Measurements from ENCODE around the gene GATA5. TPM values are rescaled to one million over a fixed set of nuclear protein-coding genes. Genes with fewer than 3 reads are reported as not detected.

The GATA5 gene
- total RNA-seq, 1 experiment from 2014 or later, result 0.18 TPM

GRCh38 chr20:62489932-62490263 is 14.1 kb upstream of the GATA5 start:
- intact Hi-C loops (cut with micrococcal nuclease), result loop anchor here (5.0 kb wide), 1 partner anchor 78 kb away; no protein-coding TSS in a partner anchor
- H2AFZ ChIP-seq (ENCODE audit: low read length), result no peak overlapping the region
- H3K27ac ChIP-seq (ENCODE audit: low read length), result no peak overlapping the region
- no peaks in the 10 kb centered on the region for H4K20me1 ChIP-seq (ENCODE audit: low read length)
- H3K4me1 ChIP-seq (ENCODE audit: insufficient read depth, low read length), result peaks cover 21% of the 10 kb centered on the region
- ChIA-PET POLR2A (ENCODE audit: unreplicated experiment) (no interaction called here), CTCF (no interaction called here)
- H3K9me2 ChIP-seq (replicated peaks; ENCODE audit: low read length), result no peaks in the 10 kb centered on the region
- no peaks in the 10 kb centered on the region for H3K36me3 ChIP-seq (ENCODE audit: low read depth, low read length)
- no TSS peak for BruUV-seq (replicated peaks)
- H3K9me3 ChIP-seq (ENCODE audit: low read length), result no peaks in the 10 kb centered on the region
- DNase-seq (no peak), ATAC-seq (no peak)
- H3F3A ChIP-seq (ENCODE audit: low read length, unreplicated experiment), result no peaks in the 10 kb centered on the region
- H3K4me3 ChIP-seq (ENCODE audit: low read length), result no peak overlapping the region
- peak overlapping the region; percentile 56 for H3K4me2 ChIP-seq (ENCODE audit: low read length)
- H3K79me2 ChIP-seq (ENCODE audit: low read length), result no peaks in the 10 kb centered on the region
- no peak overlapping the region for H3K9ac ChIP-seq (ENCODE audit: low read length)
- TF ChIP-seq, protein P1, sequence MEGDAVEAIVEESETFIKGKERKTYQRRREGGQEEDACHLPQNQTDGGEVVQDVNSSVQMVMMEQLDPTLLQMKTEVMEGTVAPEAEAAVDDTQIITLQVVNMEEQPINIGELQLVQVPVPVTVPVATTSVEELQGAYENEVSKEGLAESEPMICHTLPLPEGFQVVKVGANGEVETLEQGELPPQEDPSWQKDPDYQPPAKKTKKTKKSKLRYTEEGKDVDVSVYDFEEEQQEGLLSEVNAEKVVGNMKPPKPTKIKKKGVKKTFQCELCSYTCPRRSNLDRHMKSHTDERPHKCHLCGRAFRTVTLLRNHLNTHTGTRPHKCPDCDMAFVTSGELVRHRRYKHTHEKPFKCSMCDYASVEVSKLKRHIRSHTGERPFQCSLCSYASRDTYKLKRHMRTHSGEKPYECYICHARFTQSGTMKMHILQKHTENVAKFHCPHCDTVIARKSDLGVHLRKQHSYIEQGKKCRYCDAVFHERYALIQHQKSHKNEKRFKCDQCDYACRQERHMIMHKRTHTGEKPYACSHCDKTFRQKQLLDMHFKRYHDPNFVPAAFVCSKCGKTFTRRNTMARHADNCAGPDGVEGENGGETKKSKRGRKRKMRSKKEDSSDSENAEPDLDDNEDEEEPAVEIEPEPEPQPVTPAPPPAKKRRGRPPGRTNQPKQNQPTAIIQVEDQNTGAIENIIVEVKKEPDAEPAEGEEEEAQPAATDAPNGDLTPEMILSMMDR (conservative IDR thresholded peaks at IDR 0.05; ENCODE audit: low read depth, low read length), result no peak
- TF ChIP-seq EZH2phosphoT487 (IDR thresholded peaks at IDR 0.05; ENCODE audit: borderline replicate concordance, low read length), result no peak
- no peak for TF ChIP-seq EZH2 (IDR thresholded peaks at IDR 0.05; ENCODE audit: low read length, unreplicated experiment)
- H3K27me3 ChIP-seq (ENCODE audit: low read length), result no peaks in the 10 kb centered on the region

- H3K9me3 ChIP-seq (ENCODE audit: low read length), result no peaks in the 10 kb centered on the region
- ChIA-PET CTCF (no interaction called here), POLR2A (ENCODE audit: unreplicated experiment) (no interaction called here)
- H3K27ac ChIP-seq (ENCODE audit: low read length), result peak overlapping the region; percentile 31; the same call in 1 of the 2 replicates
- ATAC-seq, result peak; percentile 94
- no peaks in the 10 kb centered on the region for H3K9me2 ChIP-seq (replicated peaks; ENCODE audit: low read length)
- H4K20me1 ChIP-seq (ENCODE audit: low read length), result no peaks in the 10 kb centered on the region
- no TSS peak for BruUV-seq (replicated peaks)
- TF ChIP-seq EZH2phosphoT487 (IDR thresholded peaks at IDR 0.05; ENCODE audit: borderline replicate concordance, low read length) (no peak), EZH2 (IDR thresholded peaks at IDR 0.05; ENCODE audit: low read length, unreplicated experiment) (no peak)
- TF ChIP-seq, protein P1 (conservative IDR thresholded peaks at IDR 0.05; ENCODE audit: low read depth, low read length), result no peak
- H3K4me1 ChIP-seq (ENCODE audit: insufficient read depth, low read length), result peaks cover 21% of the 10 kb centered on the region
- no peak overlapping the region for H3K9ac ChIP-seq (ENCODE audit: low read length)
- H3F3A ChIP-seq (ENCODE audit: low read length, unreplicated experiment), result no peaks in the 10 kb centered on the region
- H3K27me3 ChIP-seq (ENCODE audit: low read length), result no peaks in the 10 kb centered on the region
- intact Hi-C loops (cut with micrococcal nuclease), result loop anchor here (5.0 kb wide), 1 partner anchor 77 kb away; no protein-coding TSS in a partner anchor
- no peak overlapping the region for H2AFZ ChIP-seq (ENCODE audit: low read length)
- no peaks in the 10 kb centered on the region for H3K36me3 ChIP-seq (ENCODE audit: low read depth, low read length)
- no peak overlapping the region; the same call in 1 of the 2 replicates for H3K4me3 ChIP-seq (ENCODE audit: low read length)
- DNase-seq, result peak; percentile 77
- H3K79me2 ChIP-seq (ENCODE audit: low read length), result no peaks in the 10 kb centered on the region
- peak overlapping the region; percentile 56 for H3K4me2 ChIP-seq (ENCODE audit: low read length)
Measured at GRCh38 chr20:62489186-62489931, 13.6 kb upstream of the GATA5 start.

GRCh38 chr20:62488470-62488869 is 12.7 kb upstream of the GATA5 start:
- H3K9me3 ChIP-seq (ENCODE audit: low read length), result no peaks in the 10 kb centered on the region
- DNase-seq, result no peak
- H3K27ac ChIP-seq (ENCODE audit: low read length), result no peak overlapping the region
- no TSS peak for BruUV-seq (replicated peaks)
- H3K4me3 ChIP-seq (ENCODE audit: low read length), result no peak overlapping the region
- TF ChIP-seq EZH2 (IDR thresholded peaks at IDR 0.05; ENCODE audit: low read length, unreplicated experiment), result no peak
- no peak for TF ChIP-seq EZH2phosphoT487 (IDR thresholded peaks at IDR 0.05; ENCODE audit: borderline replicate concordance, low read length)
- TF ChIP-seq, protein P1 (conservative IDR thresholded peaks at IDR 0.05; ENCODE audit: low read depth, low read length), result no peak
- no peaks in the 10 kb centered on the region for H3K9me2 ChIP-seq (replicated peaks; ENCODE audit: low read length)
- H3K4me1 ChIP-seq (ENCODE audit: insufficient read depth, low read length), result peaks cover 21% of the 10 kb centered on the region
- no peaks in the 10 kb centered on the region for H4K20me1 ChIP-seq (ENCODE audit: low read length)
- ChIA-PET POLR2A (ENCODE audit: unreplicated experiment) (no interaction called here), CTCF (no interaction called here)
- ATAC-seq, result no peak
- H3K9ac ChIP-seq (ENCODE audit: low read length), result no peak overlapping the region
- no peaks in the 10 kb centered on the region for H3F3A ChIP-seq (ENCODE audit: low read length, unreplicated experiment)
- H2AFZ ChIP-seq (ENCODE audit: low read length), result no peak overlapping the region
- H3K27me3 ChIP-seq (ENCODE audit: low read length), result no peaks in the 10 kb centered on the region
- H3K36me3 ChIP-seq (ENCODE audit: low read depth, low read length), result no peaks in the 10 kb centered on the region
- no peaks in the 10 kb centered on the region for H3K79me2 ChIP-seq (ENCODE audit: low read length)
- no peak overlapping the region for H3K4me2 ChIP-seq (ENCODE audit: low read length)
- intact Hi-C loops (cut with micrococcal nuclease), result loop anchor here (5.0 kb wide), 1 partner anchor 76 kb away; no protein-coding TSS in a partner anchor
